ENCODE data around the gene USP49.

Gene USP49

GRCh38 chr6:41814629-41815028 is 80.5 kb downstream of the USP49 start:
- TF ChIP-seq CTCF (IDR thresholded peaks at IDR 0.05): no peak

GRCh38 chr6:41813956-41814355 is 81.2 kb downstream of the USP49 start:
- no peak for TF ChIP-seq CTCF (IDR thresholded peaks at IDR 0.05)

GRCh38 chr6:41813469-41813868 is 81.7 kb downstream of the USP49 start:
- TF ChIP-seq CTCF (IDR thresholded peaks at IDR 0.05): no peak

DNA sequence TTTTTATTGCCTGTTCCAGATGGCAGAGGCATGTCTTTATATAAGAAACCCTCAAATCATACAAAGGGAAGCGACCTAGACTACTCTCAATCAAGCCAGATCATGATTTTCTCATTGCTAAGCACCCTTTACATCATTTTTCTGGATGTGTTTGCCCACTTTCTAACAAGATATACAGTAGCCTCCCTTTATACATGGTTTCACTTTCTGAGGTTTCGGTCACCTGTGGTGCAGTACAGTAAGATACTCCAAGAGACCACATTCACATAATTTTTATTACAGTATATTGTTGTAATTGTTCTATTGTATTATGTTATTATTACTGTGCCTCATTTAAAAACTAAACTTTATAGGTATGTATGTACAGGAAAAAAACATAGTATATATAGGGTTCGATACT is 84.1 kb downstream of the USP49 start:
- no peak for TF ChIP-seq CTCF (IDR thresholded peaks at IDR 0.05)

DNA sequence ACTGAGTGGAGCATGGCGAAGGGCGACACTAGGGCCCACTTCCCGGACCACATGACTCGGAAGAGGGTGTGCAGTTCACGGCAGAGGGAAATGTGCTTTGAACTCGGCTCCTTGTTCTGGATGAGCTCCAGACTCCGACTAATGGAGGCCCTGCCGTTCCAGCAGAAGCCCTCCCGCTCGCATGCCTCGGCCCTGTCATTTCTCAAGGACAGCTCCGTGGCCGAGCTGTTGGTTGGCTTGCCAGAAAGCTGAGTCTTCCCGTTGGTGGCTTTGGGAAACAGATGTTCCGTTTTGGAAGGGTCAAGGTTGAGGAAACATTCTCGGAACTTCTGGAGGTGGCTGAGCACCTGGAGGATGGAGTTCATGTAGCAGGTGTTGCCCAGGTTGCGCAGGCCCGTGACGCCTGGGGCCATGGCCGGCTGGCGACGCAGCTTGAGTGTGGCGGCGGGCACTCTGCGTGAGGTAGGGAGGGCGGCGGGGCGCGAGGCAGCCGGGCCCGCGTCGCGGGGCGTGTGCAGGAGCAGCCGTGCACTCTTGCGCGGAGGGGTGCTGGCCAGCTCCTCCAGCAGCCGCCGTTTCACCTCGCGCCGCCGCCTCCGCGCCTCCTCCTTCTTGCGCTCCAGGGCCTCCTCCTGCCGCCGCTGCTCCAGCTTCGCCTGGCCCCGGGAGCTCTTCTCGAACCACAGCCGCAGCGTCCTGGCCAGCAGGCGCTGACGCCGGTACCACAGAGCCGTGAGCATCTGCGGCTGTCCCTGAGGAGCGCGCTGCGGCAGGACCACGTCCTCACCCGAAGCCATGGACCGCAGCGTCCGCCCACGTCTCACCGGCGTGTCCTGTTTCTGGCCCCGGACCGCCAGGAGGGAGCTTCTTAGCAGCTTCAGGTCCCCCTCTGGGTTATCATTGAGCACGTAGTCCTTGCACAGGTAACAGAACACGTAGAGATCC is 89.1 kb downstream of the USP49 start:
- TF ChIP-seq CTCF (IDR thresholded peaks at IDR 0.05): no peak

- peak; percentile 61 for TF ChIP-seq CTCF (IDR thresholded peaks at IDR 0.05)
Observed at GRCh38 chr6:41801380-41801779, 93.8 kb downstream of the USP49 start.

DNA sequence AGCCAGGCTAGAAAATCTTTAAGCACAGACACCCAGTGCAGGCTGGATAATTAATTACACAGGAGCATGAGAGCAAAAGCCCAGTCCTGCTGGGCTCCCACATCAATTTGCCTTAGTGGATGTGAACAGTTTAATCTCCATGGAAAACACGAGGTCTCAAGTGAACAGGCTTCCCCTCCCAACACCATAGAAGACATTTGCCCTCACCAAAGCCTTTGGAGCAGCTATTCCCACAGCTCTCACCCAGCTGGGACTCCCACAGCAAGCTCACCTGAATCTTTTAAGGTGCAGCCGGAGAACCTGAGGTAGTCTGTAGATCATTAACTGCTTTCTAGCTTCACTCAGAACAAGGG is 95.6 kb downstream of the USP49 start:
- no peak for TF ChIP-seq CTCF (IDR thresholded peaks at IDR 0.05)
